Measurements from ENCODE around the gene WFDC8. TPM values are rescaled to one million over a fixed set of nuclear protein-coding genes. Genes with fewer than 3 reads are reported as not detected.
A peak's percentile ranks its signal among the peaks of the same experiment; 100 is the strongest.
"Not testable (repeated sequence)": the region's sequence is repeated elsewhere in the genome, so short reads cannot be mapped to it uniquely, and the experiment has no call there.

Gene WFDC8
- total RNA-seq = not detected

DNA sequence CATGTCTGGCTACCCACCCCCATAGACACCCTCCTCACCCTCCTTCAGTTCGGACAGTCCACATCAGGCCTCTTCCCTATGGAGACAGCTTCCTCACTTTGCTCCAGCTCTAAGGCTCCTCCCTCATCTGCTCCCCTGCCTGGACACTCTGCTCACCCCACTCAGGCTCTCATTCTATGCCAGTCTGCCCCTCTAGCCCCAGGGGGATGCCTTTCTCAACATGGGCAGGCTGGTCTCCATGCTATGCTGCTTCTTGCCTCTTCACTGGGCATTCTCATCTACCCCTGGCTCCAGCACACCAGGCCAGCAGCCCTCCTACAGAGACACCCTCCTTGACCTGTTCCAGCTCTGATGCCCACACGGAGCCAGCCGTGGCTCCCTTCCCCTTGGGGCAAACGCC lies at the start of gene WFDC8:
Gene WFDC8 (minus strand): TSS at position 101 of the 400 bp plus-strand sequence. CDS start 37 bp downstream, at position 64.
- DNase-seq = no peak

DNA sequence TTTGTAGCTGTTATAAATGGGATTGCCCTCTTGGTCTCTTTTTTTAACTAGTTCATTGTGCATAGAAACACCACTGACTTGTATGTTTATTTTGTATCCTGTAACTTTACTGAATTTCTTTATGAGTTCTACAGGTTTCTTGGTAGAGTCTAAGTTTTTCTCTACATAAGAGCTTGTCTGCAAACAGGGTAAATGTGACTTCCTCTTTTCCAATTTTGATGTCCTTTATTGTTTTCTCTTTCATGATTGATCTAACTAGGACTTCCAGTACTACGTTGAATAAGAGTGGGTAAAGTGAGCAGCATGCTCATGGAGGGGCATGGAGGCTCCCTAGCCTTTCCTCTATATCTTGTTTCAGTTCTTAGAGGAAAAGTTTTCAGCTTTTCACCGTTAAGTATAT lies 47.5 kb upstream of the WFDC8 start:
- DNase-seq = no peak

DNA sequence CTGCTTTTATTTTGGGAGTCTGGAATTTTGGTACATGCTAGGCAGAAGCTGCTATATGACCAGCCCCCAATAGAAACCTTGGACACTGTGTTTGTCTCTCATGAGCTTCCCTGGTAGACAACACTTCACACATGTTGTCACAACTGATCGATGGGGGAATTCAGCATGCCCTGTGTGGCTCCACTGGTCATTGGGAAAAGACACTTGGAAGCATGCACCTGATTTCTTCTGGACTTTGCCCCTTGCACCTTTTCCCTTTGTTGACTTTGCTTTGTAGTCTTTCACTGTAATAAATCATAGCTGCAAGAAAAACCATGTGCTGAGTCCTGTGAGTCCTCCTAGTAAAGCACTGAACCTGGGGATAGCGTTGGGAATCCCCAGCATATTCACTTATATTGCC lies 42.5 kb upstream of the WFDC8 start:
- no peak for DNase-seq

DNA sequence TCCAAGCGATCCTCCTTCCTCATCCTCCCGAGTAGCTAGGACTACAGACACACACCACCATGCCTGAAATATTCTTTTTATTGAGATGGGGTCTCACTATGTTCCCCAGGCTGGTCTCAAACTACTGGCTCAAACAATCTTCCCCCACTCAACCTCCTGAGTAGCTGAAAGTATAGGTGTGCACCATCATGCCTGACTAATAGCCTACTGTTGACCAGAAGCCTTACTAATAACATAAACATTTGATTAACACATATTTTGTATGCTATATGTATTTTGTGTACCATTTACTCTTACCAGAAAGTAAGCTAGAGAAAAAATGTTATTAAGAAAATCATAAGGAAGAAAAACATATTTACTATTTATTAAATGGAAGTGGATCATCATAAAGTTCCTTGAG lies 38.5 kb upstream of the WFDC8 start:
- no peak for DNase-seq

DNA sequence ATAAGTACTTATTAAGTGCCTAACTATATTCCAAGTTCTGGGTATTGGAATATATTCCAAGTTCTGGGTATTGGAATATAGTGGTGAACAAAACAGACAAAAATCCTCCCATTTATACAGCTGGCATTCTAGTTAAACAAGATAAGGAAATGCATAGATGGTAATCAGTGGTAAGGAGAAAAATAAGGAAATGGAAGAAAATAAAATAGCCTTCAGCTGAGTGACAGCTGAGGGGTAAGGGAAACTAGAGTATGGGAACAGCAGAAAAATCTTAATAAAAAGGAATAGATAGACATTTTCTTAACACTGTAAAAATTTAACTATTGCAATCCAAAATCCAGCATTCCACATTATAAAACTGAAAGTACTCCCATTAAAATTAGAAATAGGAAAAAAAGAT lies 33.2 kb upstream of the WFDC8 start:
- no peak for DNase-seq

DNA sequence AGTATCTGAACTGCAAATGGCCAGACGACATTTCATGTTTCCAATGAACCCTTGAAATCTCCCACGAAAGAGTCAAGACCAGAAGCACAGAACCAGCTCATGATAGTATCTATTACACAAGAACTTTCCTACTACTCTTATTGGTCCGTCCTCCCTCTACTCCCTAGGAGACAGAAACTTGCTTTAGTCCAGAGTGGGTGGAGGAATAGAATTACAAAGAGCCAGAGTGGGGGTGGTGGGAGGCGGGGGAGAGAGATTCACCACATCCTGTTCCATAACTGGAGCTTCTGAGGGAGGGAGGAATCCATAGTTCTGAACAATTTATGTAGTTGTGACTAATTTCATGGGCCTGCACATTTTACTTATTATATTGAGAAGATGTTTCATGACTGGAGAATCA lies 32.0 kb upstream of the WFDC8 start:
- DNase-seq = no peak

DNA sequence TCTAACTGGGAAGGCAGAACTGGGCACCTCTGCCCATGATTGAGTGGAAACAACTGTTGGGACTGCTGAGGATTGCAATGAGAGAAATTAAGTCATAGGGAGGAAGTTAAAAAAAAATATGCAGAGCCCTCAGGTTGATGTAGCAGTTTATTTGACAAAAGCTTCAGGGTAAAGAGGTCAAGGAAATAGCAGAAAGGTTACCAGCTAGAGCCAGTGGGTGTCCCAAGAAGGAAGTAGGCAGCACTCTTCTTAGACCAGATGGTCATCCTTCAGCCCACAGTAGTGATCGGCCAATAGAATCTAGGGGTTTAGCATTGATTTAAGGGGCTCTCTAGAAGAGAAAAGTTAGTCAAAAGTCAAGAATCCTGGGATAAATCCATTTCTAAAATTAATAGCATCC lies 28.7 kb upstream of the WFDC8 start:
- no peak for DNase-seq

DNA sequence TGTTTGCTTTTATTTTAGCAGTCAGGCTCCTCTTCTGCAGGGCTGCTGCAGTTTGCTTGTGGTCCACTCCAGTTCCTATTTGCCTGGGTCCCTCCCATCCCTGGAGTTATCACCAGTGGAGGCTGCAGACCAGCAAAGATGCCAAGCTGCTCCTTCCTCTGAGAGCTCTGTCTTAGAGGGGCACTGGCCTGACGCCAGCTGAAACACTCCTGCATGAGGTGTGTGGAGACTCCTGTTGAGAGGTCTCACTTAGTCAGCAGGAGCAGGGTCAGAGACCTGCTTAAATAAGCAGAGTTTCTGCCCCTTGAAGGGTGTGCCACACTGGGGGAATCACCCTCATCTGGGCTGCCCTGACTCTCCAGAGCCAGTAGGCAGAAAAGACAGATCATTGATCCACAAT lies 16.2 kb upstream of the WFDC8 start:
- DNase-seq = no peak

DNA sequence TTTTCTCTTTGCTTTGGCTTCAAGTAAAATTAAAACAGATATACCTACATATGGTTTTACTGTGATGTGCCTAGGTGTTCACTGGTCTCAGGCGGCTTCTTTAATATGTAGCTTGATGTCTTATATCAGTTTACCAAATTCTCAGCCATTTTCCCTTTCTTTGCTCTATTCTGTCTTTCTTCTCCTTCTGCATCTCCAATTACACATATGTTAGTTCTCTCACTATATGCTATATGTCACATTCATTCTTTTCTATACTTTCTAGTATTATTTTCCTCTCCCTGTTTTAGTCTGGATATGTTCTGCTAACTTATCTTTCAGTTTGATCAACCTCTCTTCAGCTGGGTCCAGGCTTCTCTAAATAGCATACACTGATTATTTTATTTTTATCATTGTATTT lies 14.4 kb upstream of the WFDC8 start:
- DNase-seq = no peak

DNA sequence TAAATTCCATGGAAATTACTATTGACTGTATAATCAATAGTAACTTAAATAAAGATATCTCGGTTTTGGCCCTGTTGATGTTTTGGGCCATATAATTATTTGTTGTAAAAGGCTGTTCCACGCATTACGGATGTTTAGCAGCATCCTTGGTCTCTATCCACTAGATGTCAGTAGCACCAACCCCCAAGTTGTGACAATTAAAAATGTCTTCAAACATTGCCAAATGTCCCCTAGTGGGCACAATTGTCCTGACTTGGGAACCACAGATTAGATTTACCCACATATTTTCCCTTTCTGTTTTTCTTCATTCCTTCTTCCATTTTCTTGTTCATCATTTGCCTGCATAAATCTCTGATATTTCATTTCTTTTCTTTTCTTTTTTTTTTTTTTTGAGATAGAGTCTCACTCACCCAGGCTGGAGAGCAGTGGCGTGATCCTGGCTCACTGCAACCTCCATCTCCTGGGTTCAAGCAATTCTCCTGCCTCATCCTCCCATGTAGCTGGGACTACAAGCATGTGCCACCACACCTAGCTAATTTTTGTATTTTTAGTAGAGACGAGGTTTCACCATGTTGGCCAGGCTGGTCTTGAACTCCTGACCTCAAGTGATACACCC lies 13.6 kb upstream of the WFDC8 start:
- DNase-seq = peak; percentile 3

DNA sequence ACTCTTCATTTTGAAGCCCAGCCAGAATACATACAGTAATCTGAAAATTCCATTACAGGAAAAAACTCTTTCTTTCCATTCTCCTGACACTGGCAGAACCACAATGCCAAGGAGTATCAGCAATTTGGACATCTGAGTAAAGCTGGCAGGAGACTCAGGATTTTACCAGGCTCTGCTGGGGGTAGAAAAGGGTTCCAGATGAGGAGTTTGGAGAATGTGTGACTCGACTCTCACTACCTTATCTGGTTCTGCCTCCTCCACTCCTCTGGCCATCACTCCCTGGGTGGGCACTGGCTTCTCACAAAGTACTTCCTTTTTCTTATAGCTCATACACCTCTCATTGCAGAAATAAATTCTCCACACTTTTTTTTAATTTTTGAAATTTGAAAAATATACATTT lies 10.6 kb upstream of the WFDC8 start:
- DNase-seq = no peak

DNA sequence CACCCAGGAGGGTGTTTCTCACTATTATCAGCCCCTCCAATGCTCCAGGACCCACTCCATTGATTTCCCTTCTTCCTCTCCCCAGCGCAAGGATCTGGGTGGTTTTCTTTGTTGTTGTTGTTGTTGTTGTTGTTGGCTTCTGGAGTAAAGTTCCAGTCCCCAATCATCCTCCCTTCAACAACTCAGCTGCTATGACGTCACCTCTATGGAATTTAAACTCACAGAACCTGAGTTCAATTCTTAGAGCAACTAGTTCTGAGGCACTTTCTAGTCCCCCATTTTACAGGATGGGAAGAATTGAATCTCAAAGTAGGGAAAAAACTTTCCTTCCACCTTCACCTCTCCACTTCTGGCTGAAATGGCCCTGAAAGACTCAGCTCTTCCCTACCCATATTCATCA lies 9.7 kb upstream of the WFDC8 start:
- no peak for DNase-seq

DNA sequence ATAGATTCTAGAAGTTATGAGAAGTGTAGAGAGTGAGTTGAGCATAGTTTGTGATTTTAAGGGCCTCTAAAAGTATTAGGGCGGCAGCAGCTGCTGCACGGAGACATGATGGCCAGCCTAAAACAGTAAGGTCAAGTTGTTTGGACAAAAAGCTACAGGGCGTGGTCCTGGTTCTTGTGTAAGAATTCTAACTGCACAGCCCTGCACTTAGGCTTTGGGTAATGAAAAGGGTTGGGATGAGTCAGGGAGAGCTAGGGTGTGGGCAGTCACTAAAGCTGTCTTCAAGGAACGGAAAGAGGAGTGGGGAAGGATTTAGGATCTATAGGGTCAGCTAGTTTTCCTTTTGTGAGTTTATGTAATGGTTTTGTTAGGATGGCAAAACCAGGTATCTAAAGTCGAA lies 6.9 kb upstream of the WFDC8 start:
- not testable (repeated sequence) for DNase-seq

DNA sequence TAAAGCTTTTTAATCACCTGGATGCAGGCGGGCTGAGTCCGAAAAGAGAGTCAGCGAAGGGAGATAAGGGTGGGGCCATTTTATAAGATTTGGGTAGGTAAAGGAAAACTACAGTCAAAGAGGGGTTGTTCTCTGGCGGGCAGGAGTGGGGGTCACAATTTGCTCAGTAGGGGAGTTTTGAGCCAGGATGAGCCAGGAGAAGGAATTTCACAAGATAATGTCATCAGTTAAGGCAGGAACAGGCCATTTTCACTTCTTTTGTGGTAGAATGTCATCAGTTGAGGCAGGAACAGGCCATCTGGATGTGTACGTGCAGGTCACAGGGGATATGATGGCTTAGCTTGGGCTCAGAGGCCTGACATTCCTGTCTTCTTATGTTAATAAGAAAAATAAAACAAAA lies 5.2 kb upstream of the WFDC8 start:
- DNase-seq = not testable (repeated sequence)

DNA sequence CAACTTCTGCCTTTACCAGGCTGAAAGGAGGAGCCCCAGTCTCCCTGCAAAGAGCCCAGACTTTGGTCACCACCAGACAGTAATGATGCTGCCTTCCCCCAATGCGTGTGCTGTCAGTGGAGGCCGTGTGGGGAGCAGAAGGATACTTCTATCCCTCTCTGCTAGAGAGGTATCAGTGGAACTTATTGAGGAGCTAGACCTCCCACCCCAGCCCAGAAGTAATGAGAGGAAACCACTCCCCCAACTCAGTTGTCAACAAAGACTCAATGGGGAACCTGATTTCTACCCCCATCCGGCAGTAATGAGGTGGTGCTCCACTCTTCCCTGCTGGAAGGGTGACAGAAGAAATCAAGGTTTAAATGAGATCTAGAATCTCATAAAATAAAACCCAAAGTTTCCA lies 4.4 kb upstream of the WFDC8 start:
- DNase-seq = no peak

DNA sequence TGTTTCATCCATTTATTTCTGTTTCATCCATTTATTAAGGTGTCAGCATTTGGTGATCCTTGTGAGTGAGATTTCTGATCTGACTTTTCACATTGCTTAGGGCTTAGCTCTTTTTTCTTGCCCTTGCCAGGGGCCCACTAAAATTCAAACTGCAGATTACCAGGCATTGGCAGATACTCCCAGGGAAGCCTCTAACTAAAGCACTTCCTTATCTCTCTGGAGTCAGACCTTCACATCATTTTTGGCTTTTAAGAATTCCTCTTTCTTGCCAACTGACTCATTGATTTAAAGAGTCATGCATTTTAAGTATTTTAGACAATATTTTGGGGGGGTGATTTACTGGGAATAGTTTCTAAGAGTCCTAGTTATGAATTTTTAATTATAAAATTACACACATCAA lies 2.6 kb upstream of the WFDC8 start:
- DNase-seq = no peak

DNA sequence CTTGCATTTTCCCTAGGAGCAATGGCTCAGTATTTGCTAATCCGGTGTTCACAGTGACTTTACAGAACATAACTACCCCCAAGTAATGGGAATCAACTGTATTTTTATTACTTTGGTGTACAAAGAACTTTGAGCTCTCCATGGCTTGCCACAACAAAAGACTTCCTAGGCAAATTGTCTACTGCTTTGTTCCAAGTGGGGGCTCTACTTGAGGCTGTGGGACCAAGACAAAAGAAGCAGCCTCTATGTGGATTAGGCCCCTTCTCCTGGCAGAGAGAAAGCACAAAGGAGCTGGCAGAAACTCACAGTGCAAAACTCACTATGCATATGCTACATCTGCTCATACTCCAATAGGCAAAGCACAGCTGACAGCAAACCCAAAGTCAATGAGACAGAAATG lies 853 bp downstream of the WFDC8 start:
- peak; percentile 13 for DNase-seq

DNA sequence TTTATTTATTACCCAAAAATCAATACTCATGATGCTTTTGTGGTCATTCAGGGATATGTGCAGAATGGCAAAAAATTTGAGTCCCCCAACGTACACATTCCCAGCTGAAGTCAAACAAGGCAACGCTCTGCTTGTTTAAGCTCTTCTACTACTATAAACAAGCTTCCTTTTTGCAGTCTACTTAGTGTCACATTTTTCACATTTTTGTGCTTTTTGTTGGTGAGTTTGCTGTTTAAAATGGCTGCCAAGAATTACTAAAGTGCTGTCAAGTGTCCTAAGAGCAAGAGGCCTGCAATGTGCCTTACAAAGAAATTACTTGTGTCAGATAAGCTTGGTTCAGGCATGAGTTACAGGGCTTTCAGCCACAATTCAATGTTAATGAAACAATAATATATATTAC lies 2.1 kb downstream of the WFDC8 start:
- DNase-seq = peak; percentile 5

DNA sequence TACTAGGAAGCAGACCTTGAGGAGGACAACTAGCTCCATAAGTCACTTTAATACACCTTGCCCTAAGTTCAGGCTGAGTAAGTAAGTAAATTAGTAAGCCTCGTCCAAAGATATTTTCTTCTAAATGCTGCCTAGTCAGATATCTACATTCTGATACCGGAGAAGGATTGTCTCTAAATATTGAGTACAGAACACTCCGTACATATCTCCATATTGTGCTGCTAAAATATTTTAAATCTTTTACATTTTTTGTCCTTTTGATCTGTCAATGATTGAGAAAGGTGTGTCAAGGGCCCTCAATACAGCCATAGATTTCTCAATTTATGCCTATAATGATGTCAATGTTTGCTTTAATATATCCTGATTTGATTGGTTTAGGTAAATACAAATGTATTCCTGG lies 3.2 kb downstream of the WFDC8 start:
- DNase-seq = no peak

DNA sequence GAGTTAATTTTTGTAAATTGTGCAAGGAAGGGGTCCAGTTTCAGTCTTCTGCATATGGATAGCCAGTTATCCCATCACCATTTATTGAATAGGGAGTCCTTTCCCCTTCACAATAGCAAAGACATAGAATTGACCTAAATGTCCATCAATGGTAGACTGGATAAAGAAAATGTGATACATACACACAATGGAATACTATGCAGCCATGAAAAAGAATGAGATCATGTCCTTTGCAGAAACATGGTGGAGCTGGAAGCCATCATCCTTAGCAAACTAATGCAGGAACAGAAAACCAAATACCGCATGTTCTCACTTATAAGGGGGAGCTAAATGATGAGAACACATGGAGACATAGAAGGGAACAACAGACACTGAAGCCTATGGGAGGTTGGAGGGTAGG lies 9.4 kb downstream of the WFDC8 start:
- not testable (repeated sequence) for DNase-seq

DNA sequence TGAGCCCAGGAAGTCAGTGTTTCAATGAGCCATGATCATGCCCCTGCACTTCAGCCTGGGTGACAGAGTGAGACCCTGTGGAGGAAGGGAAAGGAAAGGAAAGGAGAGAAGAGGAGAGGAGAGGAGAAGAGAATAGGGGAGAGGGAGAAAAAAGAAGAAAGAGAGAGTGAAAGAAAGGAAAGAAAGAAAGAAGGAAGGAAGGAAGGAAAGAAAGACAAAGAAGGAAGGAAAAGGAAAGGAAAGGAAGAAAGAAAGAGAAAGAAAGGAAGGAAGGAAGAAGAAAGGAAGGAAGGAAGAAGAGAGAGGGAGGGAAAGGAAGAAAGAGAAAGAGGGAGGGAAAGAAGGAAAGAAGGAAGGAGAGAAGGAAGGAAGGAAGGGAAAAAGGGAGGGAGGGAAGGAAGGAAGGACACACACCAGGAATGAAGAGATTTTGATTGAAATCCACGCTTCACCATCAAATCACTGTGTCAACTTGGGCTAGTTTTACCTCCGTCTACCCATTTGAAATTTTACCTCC lies 14.3 kb downstream of the WFDC8 start:
- DNase-seq = no peak

DNA sequence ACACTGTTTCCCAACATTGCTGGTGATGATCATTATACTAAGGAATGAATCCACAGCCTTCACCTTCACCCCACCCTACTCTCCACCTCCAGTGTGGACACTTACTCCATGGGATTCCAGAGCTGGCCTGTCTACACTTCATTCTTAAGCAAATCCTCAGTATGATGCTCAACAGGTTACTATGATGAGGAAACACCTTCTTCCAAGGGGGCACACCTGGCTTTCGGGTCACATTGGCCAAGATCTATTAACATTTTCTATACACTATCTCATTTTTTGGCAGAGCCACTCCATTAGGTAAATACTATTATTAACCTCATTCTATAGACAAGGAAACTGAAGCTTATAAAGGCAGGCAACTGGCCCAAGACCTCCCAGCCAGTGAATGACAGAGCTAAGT lies 23.9 kb downstream of the WFDC8 start:
- DNase-seq = no peak

DNA sequence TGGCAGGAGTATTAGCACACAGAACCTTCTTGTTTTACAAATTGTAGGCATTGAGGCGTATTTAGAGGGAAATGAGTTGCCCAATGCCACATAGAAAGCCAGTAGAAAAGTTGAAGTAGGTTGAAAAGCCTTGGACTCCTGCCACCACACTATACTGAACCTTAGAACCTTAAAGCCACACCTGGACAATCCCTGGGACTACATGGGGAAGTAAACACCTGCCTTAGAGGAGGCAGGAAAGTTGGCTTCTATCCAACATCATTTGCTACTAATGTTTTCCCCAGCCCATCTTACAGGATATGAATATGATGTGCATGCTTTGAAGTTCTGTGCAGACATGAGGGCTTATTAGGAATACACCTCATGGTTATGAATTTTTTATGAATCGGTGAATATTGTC lies 26.6 kb downstream of the WFDC8 start:
- no peak for DNase-seq

DNA sequence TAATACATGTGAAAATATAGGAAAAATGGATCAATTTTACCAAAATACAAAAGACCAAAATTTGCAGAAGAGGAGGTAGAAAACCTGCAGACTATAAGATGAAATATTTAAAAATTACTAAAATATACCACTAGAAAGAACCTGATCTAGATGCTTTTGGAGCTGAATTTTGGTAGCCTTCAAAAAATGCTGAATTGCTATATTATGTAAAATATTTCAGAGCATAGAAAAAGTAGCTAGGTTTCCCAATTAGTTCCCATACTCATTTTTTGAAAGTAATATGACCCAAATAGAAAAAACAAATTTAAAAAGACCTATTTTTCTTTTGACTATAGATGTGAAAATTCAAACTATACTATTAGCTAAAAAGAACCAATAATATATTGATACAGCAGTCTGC lies 28.3 kb downstream of the WFDC8 start:
- no peak for DNase-seq

DNA sequence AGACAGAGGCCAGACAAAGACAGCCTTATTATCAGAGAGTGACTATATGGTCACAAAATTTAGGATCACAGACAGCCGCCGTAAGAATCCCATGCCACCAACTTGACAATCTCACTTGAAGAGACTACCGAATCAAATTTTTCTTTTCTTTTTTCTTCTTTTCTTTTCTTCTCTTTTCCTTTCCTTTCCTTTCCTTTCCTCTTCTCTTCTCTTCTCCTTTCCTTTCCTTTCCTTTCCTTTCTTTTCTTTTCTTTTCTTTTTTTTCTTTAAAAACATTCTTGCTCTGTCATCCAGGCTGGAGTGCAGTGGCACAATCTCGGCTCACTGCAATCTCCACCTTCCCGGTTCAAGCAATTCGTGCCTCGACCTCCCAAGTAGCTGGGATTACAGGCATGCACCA lies 30.7 kb downstream of the WFDC8 start:
- DNase-seq = no peak
